ENCODE results near the gene SH3RF3.

SH3RF3 gene

DNA sequence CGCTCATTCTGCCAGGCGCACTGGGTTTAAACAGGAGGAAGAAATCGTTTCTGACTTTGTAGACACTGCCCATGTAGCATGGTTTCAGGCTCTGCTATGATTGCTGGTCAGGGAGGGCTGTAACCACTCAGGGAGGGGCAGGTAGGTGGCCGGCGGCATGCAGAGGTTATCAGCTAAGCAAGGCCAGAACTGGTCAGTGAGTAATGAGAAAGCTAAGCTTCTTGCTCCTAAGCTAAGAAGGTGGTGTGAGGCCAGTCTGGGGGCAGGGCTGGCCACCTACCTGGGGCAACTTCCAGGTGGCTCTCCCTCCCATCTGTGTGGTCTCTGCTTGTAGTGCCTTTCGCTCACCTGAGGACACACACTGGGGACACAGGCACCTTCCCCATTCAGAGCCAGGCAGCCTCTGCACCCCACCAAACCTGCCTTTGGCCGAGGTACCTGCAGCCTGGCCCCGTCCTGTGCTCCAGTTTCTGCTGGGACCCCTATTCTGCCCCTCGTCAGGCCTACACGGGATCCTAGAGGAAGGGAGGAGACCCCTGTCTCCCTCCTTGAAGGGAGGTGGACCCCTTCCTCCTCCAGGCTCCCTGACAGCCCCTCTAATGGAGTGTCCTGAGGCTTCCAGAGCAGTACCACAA lies 288.8 kb downstream of the SH3RF3 start:
- TF ChIP-seq, protein P1, sequence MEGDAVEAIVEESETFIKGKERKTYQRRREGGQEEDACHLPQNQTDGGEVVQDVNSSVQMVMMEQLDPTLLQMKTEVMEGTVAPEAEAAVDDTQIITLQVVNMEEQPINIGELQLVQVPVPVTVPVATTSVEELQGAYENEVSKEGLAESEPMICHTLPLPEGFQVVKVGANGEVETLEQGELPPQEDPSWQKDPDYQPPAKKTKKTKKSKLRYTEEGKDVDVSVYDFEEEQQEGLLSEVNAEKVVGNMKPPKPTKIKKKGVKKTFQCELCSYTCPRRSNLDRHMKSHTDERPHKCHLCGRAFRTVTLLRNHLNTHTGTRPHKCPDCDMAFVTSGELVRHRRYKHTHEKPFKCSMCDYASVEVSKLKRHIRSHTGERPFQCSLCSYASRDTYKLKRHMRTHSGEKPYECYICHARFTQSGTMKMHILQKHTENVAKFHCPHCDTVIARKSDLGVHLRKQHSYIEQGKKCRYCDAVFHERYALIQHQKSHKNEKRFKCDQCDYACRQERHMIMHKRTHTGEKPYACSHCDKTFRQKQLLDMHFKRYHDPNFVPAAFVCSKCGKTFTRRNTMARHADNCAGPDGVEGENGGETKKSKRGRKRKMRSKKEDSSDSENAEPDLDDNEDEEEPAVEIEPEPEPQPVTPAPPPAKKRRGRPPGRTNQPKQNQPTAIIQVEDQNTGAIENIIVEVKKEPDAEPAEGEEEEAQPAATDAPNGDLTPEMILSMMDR (IDR thresholded peaks at IDR 0.05), result no peak
- H3K27ac ChIP-seq, result no peak overlapping the region
- no peak for DNase-seq (ENCODE audit: low spot score)
- H3K4me3 ChIP-seq, result no peak overlapping the region

DNA sequence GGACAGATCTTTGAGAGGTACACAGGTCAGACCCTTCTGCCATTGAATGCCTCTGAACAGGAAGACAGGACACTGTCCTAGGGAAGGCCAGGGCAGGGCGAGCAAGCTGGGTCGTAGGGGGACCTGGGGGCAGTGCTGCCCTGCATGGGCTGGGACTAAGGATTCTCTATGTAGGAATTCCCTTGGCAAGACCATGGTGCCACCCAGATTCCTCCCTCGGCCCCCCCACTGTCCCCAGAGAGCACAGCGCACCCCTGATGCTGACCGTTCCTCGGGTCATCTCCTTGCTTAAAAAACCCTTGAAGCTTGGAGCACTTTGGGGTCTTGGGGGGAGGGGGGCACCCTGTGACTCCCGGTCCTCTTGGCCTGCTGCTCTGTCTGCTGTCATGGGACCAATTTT lies 289.7 kb downstream of the SH3RF3 start:
- no peak overlapping the region for H3K27ac ChIP-seq
- DNase-seq (ENCODE audit: low spot score), result no peak
- TF ChIP-seq, protein P1 (IDR thresholded peaks at IDR 0.05), result no peak
- no peak overlapping the region for H3K4me3 ChIP-seq

DNA sequence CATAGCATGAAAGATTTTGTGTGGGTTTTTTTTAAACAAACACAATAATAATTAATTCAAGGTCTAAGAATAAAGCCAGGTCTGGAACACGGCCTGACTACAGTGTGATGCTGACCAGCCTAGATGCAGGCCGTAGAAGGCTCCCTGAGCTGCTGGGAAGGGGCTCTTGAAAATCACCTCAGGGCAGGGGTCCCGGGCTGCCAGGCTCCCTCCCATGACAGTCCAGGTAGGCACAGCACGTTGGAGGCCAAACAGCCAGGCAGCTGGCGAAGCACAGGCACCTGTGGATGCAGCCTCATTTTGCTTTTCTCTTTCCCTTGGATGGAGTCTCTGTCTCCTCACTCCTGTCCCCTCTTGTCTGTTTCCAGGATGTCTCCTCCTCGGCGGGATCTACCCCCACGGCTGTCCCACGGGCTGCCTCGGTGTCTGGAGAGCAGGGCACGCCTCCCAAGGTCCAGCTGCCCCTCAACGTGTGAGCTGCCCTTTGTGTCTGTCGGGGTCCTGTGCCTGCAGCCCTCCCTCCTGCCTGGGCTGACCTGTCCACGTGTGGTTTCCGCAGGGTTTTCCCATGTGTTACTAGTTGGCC lies 290.3 kb downstream of the SH3RF3 start:
- H3K4me3 ChIP-seq, result no peak overlapping the region
- DNase-seq (ENCODE audit: low spot score), result no peak
- TF ChIP-seq, protein P1 (IDR thresholded peaks at IDR 0.05), result no peak
- no peak overlapping the region for H3K27ac ChIP-seq

DNA sequence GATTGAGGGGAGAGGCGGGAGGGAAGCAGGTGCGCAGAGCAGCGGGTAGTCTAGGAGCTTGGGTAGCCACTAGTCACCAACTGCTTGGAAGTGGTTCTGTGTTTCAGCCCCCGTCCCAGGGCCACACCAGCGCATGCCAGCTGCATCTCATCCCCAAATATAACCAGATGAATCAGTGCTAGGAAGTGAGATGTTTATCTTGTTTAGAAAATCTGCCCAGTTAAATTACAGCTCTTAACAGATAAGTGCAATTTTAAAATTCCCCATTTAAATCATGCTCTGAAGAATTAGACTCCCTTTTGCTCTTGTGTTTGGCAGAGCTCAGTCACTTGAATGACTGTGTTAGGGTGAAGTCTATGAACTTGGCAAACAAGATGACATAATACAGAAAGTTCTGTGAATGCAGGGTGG lies 291.0 kb downstream of the SH3RF3 start:
- no peak for DNase-seq (ENCODE audit: low spot score)
- H3K4me3 ChIP-seq, result no peak overlapping the region
- TF ChIP-seq, protein P1 (IDR thresholded peaks at IDR 0.05), result no peak
- H3K27ac ChIP-seq, result peak overlapping the region in 1 of 2 donors; percentile 32

DNA sequence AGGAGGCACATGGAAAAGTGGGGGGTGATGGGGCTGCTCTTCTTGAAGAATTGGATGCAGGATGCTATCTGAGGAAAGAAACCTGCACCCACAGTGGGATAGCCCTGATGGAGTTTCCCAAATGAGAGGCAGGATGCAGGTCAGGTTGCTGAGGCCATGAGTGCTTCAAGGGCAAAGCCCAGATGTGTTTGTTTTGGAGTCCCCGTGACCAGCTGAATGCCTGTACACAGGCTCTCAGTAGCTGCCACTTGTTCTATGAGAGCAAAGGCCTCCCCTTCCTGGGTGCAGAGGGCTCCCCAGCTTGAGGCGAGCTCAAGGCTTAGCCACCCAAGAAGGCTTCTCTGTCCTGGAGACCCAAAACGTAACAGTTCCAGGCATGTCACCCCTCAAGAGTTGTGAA lies 292.1 kb downstream of the SH3RF3 start:
- Histone ChIP-seq H3K4me3 (no peak overlapping the region), H3K27ac (no peak overlapping the region)
- DNase-seq (ENCODE audit: low spot score), result no peak
- TF ChIP-seq, protein P1 (IDR thresholded peaks at IDR 0.05), result no peak

DNA sequence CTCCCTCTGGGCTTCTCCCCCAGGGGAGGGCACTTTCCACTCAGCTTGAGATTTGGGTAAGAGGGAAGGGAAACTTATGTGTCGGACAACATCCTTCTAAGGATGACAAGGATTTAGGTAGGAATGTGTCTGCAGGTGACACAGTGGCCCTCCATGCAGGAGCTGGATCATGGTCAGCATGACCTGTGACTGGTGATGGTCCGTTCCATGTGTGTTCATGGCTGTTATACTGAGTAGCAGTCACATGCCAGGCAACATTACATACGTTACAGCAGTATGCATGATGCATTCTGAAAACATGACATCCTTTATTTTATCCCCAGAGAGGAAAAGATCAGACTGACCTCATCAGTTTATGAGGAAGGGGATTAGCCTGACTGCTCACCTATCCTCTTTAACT lies 292.6 kb downstream of the SH3RF3 start:
- no peak overlapping the region for H3K4me3 ChIP-seq
- TF ChIP-seq, protein P1 (IDR thresholded peaks at IDR 0.05), result no peak
- H3K27ac ChIP-seq, result no peak overlapping the region
- DNase-seq (ENCODE audit: low spot score), result no peak

DNA sequence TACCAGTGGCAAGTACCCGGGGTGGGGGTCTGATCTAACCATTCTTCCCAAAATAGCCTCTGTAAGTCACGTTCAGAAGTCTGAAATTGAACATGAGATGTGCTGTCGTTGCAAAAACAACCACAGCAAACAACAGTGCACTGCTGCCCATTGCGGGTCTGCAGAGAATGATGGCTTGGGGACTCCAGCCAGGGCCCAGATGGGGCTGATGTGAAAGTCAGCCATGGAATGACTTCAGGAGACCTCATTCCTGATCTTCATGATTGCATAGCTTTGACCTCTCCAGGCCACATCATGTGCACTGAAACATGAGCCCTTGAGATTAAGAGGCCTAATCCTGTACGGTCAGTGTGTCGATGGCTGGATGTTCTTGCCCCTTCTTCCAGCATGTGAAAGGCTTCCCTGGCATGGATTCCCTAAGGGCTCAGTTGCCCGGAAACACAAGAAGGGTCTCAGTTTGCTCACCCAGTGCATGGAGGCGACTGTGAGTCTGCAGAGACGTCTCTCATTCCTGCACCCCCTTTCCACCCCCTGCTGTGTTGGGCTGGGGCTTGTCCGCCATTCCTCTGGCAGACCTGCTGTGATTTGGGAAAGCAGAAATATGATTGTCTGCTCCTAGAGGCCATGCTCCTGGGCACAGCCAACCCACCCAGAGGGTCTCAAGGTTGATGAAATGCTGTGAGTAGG lies 293.2 kb downstream of the SH3RF3 start:
- Histone ChIP-seq H3K4me3 (no peak overlapping the region), H3K27ac (no peak overlapping the region)
- DNase-seq (ENCODE audit: low spot score), result no peak
- TF ChIP-seq, protein P1 (IDR thresholded peaks at IDR 0.05), result no peak
